DND-41 (cell line): ENCODE data around the gene CLDND1.
"Not testable (repeated sequence)": the region's sequence is repeated elsewhere in the genome, so short reads cannot be mapped to it uniquely, and the experiment has no call there.

ENCODE experiments used
- CTCF ChIP-seq: IDR thresholded peaks from 2 replicates; pipeline ENCODE4 v1.5.1; 2012; ENCODE audit warnings: borderline replicate concordance, low read length, moderate library complexity, mild to moderate bottlenecking; ENCODE audit not compliant: poor library complexity, severe bottlenecking; ENCODE audit errors: extremely low read depth
- EZH2 ChIP-seq: IDR thresholded peaks from 3 replicates; pipeline ENCODE4 v1.6.1; 2012; ENCODE audit warnings: borderline replicate concordance, low read depth, mild to moderate bottlenecking, moderate library complexity, low read length, inconsistent platforms; ENCODE audit not compliant: severe bottlenecking

GRCh38 chr3:98559769-98560168 lies 37.1 kb upstream of the CLDND1 start:
- not testable (repeated sequence) for TF ChIP-seq CTCF, EZH2
